GM12874 (cell line): ENCODE measurements around the gene ATP4B.

Experiments used
- CTCF ChIP-seq: IDR thresholded peaks from 2 replicates; pipeline ENCODE4 v1.5.1; 2011; ENCODE audit warnings: low read depth, mild to moderate bottlenecking, control low read depth, low read length, moderate library complexity; ENCODE audit not compliant: insufficient read depth

ATP4B gene

DNA sequence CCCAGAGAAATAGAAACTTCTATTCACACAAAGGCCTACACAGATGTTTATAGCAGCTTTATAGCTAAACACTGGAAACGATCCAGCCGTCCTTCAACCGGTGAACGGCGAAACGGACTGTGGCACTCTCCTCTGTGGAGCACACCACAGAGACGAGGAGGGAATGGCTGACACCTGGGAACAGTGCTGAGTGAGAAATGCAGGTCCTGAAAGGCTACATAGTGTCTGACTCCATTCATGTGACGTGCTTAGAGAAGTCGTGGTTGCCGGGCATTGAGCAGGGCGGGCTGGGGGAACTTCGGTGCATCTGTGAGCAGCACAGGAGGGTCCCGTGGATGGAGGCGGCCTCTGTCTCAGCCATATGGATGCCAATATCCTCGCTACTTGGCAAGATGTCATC lies 5.9 kb upstream of the ATP4B start:
- TF ChIP-seq CTCF: no peak

- no peak for TF ChIP-seq CTCF
Observed at GRCh38 chr13:113661509-113661908, 3.5 kb upstream of the ATP4B start.

GRCh38 chr13:113660066-113660465 lies 2.1 kb upstream of the ATP4B start:
- TF ChIP-seq CTCF: no peak

DNA sequence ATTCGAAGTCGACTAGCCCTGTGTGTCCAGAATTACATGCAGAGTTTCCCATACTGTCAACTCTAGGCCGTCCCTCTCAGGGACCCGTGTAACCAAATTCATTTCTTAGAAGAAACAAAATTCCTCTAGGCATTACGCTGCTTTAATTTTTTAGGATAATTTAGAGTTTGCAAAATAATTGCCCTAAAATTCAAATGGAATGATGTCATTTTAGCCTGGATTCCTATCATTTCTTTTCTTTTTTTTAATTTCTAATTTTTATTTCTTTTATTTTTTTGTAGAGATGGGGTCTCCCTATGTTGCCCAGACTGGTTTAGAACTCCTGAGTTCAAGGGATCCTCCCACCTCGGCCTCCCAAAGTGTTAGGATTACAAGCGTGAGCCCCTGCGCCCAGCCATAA lies 1.3 kb upstream of the ATP4B start:
- no peak for TF ChIP-seq CTCF

- TF ChIP-seq CTCF: no peak
Observed at GRCh38 chr13:113658836-113659235, 838 bp upstream of the ATP4B start.

DNA sequence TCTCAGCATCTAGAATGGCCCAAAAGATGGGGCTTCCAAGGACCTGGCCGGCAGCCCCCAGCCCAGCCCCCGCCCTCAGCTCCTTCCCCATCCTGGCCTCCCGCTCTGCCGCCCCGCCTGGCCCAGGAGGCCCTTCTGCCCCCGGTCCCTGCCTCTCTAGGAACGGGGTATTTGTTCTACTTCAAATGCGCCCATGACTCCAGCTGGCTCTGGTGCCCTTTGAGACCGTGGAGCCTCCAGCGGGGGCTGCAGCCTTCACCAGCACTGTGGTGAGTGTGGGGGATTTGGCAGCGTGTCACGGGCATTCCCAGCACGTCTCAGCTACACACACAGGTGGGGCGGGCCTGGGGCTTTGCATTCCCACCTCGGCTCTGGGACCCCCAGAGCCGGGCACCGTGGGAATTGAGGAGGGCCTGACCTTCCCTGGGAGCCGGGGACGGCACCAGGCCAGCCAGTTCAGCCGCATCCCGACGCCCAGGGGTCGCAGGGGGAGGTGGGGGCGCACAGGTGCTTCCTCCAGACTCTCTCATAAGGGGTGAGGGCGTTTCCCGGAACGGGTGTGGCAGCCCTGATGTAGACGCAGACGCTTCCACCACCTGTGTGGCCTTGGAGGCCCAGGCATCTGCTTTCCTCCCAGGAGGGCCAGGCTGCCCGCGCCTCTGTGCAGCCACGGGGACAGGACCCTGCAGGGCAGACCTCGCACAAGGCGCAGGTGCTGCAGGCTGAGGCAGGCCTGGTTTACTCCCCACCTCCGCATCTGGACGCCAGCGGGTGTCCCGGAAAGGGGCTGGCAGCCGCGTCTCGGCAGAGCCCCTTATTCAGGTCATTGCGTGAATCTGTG lies 947 bp downstream of the ATP4B start:
- TF ChIP-seq CTCF: no peak

GRCh38 chr13:113656003-113656588 lies 1.9 kb downstream of the ATP4B start:
- no peak for TF ChIP-seq CTCF
